Measurements from ENCODE around the gene METRNL.

DNA sequence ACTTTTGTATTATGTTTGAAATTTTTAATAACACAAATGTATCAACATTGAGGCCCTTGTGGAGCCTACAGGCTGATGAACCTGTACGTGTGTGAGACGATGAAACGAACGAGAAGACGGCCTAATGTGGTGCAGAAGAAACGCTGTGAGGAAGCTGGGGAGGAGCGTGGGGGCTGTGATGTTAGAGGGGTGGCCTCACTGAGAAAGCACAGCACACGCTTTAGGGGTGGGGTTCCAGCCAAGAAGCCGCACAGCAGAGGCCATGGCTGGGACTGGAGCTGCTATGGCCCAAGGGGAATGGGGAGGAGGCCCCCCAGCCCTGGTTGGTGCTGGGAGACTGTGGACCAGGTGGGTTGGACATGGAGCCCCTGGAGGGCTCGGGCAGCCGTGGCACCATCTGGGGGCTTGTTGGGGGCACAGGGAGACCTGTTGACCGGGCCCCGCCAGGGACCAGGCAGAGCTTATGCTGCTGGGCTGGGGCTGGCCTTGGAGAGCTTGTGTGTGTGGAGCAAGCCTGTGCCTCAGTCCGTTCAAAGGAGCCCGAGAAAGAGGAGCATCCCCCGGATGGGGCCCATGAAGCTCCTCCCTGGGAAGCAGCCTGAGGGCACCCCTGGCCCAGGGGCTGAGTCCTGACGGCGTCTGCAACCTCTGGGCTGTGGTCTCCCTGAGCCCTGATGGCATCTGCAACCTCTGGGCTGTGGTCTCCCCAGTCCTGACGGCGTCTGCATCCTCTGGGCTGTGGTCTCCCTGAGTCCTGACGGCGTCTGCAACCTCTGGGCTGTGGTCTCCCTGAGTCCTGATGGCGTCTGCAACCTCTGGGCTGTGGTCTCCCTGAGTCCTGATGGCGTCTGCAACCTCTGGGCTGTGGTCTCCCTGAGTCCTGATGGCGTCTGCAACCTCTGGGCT lies 44.7 kb downstream of the METRNL start:
- TF ChIP-seq, protein P1, sequence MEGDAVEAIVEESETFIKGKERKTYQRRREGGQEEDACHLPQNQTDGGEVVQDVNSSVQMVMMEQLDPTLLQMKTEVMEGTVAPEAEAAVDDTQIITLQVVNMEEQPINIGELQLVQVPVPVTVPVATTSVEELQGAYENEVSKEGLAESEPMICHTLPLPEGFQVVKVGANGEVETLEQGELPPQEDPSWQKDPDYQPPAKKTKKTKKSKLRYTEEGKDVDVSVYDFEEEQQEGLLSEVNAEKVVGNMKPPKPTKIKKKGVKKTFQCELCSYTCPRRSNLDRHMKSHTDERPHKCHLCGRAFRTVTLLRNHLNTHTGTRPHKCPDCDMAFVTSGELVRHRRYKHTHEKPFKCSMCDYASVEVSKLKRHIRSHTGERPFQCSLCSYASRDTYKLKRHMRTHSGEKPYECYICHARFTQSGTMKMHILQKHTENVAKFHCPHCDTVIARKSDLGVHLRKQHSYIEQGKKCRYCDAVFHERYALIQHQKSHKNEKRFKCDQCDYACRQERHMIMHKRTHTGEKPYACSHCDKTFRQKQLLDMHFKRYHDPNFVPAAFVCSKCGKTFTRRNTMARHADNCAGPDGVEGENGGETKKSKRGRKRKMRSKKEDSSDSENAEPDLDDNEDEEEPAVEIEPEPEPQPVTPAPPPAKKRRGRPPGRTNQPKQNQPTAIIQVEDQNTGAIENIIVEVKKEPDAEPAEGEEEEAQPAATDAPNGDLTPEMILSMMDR (conservative IDR thresholded peaks at IDR 0.05; ENCODE audit: low read length): no peak
- TF ChIP-seq EZH2phosphoT487 (IDR thresholded peaks at IDR 0.05; ENCODE audit: borderline replicate concordance, low read depth, low read length): no peak

Measured in OCI-LY7 (cell line).